NT2/D1 (cell line): ENCODE data around the gene FAXC.

Experiments used
- YY1 ChIP-seq: IDR thresholded peaks from 2 replicates; pipeline ENCODE4 v1.6.1; 2011; ENCODE audit not compliant: insufficient read length, insufficient read depth
- ZNF274 ChIP-seq: IDR thresholded peaks from 2 replicates; pipeline ENCODE4 v1.6.1; 2011; ENCODE audit warnings: mild to moderate bottlenecking, low read depth, low read length

DNA sequence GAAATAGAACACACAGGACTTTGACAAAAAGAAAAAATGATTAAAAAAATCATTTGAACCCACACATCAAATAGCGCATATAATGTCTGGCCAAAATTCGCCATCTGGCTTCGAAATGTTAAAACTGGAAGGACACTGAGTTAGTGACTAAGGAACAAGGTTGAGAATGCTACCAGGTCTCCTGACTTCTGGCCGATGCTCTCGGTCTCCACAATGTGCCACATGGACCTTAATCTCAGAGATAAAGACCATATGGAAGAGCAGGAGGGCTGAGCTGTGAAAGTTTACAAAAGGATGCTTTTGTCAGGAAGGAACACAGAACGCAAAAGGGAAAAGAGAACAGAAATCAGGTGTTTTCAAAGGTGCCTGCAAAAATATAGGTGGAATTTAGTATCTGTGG is 54.7 kb downstream of the FAXC start:
- TF ChIP-seq YY1 (no peak), ZNF274 (no peak)
